ENCODE results near the gene PTK6.
A peak's percentile ranks its signal among the peaks of the same experiment; 100 is the strongest.

The PTK6 gene

DNA sequence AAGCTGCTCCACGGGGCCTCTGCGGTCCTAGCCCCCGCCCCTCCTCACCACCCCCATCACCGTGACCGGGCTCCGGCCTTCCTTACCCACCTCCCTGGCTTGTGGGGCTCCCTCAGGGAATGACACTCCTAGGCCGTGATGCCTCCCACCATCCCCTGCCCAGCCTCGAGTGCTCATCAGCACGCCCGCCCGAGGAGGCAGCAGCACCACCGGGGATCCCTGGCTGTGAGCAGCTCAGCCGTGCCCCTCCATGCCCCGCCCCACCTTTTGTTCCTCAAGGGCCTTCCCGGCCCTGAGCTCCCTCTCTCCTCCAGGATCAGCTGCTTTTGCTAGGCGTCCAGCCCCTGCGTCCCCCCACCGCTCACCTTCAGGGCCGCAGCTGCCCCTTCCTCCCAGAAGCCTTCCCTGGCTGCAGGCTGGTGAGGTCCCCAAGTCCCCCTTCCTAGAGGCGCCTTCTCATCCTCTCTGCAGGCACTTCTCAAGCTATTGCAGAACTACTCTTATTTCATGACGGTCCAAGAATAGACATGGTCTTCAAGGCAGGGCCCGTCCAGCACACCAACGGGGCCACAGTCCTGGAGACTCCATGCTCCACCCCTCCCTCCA, 19.8 kb upstream of the PTK6 start:
- no peak for DNase-seq

DNA sequence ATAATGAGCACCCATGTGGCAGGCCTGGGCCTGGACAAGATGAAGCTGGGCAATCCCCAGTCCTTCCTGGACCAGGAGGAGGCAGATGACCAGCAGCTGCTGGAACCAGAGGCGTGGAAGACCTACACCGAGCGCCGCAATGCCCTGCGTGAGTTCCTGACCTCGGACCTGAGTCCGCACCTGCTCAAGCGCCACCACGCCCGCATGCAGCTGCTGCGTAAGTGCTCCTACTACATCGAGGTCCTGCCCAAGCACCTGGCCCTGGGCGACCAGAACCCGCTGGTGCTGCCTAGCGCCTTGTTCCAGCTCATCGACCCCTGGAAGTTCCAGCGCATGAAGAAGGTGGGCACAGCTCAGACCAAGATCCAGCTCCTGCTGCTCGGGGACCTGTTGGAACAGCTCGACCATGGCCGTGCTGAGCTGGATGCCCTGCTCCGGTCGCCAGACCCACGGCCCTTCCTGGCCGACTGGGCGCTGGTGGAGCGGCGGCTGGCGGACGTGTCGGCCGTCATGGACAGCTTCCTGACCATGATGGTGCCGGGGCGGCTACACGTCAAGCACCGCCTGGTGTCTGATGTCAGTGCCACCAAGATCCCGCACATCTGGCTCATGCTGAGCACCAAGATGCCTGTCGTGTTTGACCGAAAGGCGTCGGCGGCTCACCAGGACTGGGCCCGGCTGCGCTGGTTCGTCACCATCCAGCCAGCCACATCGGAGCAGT, 18.6 kb upstream of the PTK6 start:
- no peak for DNase-seq

DNA sequence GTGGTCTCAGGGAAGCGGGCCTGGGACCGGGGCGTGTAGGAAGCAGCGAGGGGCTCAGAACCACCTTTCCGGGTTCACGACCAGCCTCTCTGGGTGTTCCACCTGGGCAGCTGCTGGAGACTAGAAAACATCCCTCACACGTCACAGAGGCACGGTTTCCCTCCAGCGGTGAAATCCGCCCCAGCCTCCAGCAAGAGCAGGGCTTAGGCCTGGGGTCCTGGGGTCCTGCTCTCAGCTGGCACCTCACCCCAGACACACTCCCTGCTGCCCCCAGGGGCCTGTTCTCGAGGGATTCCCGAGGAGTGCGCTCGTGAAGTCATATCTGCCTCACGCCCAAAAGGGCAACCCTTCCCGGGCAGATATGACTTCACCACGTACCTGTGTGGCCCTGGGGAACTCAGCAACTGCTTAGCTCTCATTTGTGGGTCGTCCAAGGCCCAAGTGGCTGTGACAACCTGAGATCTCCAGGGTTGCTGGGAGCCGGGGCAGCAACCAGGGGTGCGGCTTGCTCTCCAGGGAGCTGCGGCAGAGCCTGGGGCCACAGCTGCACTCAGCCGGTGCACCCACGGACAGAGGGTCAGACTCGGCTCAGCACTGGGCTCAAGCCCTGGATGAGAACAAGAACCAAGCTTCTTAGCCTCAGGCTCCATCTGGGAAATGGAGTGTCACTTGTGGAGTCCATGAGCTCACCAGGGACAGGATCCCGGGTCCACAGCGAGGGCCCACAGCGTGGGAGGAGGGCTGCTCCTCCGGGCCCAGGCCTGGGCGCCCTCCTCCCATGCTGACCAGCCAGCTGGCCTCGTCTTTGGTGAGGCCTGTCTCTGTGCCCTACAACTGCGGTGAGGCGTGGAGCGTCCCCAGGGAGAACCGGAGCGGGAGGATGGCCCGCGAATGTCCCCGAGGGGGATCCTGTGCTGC, 17.4 kb upstream of the PTK6 start:
- no peak for DNase-seq

DNA sequence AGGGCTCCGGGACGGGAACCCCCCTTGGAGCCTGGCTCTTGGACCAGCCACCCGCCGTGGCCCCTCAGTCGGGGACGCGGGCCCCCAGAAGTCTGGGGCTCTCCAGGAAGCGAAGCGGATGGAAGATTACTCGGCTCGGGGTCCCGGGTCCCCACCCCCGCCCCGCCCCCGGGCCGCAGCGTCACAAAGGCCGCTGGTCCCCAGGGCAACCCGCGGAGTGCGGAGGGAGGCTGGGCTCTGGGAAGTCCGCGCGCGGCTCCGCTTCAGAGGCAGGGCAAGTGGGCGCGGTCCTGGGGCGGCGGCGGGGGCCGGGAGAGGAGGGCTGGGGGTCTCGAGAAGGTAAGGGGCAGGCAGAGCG, 16.7 kb upstream of the PTK6 start, which contains the start of gene FNDC11:
Gene FNDC11, plus strand, starts transcription at position 227 of the 358 bp plus-strand sequence. CDS start 1,505 bp downstream, outside the sequence.
- no peak for DNase-seq

DNA sequence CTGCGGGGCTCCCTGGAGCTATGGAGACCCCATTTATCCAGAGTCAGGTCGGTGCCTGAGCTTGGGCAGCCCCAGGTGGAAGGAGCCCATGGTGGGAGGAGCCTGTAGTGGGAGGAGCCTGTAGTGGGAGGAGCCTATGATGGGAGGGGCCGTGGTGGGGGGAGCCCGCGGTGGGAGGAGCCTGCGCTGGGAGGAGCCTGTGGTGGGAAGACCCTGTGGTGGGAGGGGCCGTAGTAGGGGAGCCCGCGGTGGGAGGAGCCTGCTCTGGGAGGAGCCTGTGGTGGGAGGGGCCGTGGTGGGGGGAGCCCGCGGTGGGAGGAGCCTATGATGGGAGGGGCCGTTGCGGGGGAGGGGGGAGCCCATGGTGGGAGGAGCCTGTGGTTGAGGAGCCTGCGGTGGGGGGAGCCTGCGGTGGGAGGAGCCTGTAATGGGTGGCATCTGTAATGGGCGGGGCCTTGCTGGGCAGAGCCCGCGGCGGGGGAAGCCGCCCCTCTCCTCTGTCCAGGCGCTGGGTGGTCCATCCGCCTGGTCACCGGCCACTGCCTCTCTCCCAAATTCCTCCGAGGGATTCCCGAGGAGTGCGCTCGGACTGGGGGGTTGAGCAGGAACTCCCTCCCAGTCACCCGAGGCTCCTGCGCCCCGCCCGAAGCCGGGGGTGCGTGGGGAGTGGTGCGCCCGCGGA, 16.2 kb upstream of the PTK6 start:
- peak; percentile 94 for DNase-seq

DNA sequence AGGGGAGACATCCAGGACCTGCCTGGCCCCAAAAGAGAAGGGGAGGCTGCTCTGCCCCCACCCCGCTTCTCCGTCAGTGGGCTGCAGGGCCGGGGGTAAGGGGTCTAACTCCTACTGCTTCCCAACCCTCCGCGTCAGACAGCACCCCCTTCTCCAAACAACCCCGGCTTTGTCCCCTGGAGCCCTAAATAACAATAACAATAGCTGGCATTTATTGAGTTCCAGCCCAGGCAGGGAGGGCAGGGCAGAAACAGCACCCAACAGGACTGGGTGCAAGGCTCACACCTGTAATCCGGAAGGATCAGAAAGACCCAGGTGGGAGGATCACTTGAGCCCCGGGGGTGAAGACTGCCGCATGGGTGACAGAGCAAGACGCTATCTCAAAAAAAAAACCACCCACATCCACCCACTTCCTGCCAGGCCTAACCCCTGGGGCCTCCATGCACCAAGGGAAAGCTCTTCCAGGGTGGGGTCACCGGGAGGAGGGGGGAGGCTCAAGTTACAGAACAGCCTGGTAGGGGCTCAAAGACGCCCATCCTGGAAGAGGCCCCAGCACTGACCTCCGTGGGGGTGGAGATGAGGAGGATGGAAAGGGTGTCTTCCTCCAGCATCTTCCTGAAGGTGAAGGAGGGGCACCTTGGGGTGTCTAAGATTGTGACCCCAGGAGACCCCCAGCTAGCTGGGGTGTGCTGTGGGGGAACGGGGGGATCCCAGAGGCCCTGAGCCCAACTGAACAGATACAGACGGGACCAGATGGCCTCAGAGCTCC, 15.5 kb upstream of the PTK6 start:
- DNase-seq, result no peak

DNA sequence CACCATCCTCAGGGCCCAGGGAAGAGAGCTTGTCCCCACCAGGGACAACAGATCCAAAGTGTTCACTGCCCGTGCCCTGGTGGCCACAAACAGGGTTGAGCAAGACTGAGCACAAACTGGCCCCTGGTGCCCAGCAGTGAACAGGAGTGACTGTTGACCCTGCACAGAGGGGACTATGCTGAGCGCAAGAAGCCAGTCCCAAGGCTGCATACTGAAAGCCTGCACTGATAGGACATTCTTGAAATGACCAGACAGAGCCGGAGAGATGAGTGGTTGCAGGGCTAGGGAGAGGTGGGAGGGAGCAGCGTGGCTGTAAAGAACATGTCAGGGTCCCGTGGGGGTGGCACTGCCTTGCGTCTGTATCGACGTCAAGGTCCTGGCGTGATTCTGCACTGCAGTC, 13.9 kb upstream of the PTK6 start:
- no peak for DNase-seq

DNA sequence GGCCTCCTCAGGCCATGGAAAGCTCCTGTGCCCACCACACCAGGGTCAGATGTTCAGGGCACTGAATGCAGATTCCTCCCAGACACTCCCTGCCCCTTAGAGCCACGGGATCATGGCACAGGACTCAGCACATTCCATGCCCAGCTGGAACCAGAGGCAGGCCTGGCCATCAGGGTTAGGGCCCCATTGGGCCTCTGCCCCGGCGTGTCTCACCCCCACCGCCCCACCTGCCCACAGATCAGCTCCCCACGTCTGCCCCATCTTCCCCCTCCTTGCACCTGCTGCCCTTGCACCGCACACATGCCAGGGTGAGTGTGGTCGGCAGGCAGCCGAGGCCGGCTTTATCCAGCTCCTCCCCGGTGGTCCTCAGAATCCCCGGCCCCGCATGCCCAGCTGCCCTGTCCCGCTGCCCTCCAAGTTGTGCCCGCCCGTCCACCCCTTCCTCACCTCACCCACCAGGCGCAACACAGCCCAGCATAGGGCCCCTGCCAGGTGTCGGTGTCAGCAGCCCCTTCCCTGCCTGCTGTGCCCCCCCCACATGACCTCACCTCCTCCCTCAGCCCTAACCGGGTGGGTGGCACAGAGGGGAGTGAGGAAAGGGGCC, 12.6 kb upstream of the PTK6 start:
- DNase-seq, result no peak

DNA sequence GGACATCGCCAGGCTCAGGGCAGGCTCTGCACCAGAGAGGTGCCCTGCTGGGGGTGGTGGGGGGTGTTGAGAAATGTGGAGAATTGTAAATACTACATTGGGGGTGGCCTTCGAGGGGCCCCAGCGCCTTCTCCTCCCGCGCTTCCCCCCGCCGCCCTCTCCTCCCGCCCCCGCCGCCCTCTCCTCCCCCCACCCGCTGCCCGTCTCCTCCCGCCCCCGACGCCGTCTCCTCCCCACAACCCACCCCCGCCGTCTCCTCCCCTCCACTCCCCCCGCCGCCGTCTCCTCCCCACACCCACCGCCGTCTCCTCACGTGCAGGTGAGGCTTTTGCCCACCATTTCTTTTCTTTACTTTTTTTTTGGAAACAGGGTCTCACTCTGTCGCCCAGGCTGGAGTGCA, 11.8 kb upstream of the PTK6 start:
- no peak for DNase-seq

DNA sequence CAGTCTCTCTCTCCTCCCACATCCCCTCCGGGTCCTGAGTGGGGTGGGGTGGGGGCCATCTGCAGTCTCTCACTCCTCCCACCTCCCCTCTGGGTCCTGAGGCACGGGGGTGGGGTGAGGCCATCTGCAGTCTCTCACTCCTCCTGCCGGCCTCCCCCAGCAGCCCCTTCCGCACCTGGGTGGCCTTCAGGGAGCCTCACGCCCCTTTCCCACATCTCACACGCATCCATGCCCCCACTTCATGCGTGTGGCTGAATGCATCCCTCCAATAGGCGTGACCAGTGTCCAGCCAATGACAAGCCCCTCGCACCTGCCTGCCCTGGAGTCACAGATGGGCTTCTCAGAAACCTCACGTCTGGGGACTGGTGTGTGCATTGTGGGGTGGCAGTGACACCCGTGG, 11.4 kb upstream of the PTK6 start:
- DNase-seq, result no peak

DNA sequence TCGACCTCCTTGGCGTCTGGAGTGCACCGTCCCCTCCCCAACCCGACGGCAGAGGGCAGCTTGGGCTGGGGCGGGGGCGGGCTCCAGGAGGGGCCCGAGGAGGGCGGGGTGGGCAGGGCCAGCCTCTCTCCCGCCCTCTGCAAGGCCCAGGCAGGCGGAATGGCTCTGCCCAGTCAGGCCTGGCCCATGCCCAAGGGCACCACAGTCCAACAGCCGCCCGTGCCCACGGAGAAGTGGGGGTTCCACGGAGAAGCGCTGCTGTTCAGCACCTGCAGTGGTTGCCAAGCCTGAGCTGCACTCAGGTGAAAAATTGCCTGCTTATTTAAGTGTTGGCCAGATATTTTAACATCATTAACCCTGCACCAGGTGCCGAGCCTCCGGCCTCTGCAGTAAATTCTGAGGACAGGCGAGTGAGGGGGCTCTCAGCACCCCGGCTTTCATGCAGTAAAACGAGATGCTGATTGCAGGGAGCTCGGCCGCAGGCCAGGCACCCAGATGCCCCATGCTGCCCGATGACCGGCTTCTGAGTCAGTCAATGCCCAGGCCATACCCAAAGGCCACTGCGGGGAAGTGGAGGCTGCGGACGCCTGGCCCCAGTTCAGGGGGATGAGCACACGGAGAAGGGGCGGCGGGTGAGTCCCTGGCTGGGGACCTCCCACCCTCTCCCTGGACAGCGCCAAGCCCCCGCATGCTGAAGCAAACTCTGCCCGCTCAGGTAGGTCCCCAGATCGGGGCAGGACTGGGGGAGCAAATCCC, 10.7 kb upstream of the PTK6 start, which contains the start of gene SRMS:
Gene SRMS, minus strand, starts transcription at position 25 of the 756 bp plus-strand sequence. CDS start 286 bp downstream, outside the sequence.
- no peak for DNase-seq

DNA sequence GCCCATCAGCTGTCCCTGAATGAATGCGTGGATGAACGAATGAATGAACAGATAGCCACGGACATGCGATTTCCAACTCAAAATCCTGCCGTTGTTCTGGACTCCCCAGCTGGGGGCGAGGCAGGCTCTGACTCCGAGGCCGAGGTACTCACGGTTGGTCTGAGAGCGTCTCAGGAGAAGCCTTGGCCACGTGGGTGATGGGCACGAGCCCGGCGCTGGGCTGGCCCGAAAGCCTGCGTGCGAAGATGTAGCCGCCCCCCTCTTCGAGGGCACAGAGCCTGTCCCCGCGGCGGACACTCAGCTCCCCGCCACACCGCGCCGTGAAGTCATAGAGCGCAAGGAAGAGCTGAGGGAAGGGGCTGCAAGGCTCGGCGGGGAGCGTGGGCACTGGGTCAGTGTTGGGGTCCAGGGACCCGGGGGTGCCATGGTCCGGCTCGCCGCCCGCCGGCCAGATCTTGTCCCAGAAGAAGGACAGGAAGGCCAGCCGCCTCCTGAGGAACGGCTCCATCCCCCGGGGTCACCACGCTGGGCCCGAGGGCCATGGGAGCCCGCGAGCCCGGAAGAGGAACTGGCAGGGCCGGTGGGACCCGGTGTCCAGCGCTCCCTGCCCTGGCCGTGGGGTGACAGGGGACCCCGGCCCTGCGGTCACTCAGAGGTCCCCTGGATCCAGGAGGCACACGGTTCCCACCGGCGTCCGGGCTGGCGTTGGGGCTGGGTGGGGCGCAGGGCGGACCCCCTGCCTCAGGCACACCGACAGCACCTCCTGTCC, 10.0 kb upstream of the PTK6 start:
- DNase-seq, result no peak

DNA sequence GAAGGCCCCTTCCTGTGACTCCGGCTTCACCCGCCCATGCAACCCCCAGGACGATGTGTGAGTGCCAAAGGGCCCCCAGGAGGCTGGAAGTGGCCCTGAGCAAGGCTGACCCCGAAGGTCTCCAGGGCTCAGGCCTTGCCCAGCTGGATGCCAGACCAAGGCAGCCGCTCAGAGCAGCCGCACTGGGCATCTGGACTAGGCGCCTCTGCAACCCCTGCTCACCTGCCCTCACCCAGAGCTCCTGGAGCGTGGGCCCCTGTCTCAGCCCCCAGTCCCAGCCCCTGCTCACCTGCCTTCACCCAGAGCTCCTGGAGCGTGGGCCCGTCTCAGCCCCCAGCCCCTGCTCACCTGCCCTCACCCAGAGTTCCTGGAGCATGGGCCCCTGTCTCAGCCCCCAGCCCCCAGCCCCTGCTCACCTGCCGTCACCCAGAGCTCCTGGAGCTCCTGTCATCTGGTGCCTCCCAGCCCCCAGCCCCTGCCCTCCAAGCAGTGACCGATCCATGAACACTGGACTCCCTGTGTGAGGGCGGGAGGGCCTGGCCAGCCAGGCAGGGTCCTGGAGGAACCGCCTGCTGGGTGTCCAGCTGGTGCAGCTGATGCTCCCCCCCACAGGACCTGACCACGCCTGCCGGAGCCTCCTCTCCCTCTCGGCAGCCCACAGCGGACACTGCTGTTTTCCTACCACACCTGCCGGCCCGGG, 9.2 kb upstream of the PTK6 start:
- DNase-seq, result no peak

DNA sequence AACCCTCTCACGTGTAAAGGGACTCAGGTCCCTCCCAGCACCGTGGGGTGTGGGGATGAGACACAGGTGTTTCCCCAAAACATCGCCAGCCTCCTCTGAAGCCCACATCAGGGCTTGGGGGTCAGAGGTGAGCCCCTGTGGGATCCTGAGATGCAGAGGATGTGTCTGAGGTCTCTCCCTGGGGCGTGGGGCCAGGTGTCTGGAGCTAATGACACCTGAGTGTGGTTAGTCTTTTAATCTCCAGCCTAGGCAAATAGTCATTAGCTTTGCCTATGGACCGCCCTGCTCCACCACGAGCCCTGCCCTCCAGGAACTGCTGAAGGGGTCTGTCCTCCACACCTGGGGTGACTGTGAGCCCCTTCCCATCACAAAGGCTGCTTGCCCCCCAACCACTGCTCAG, 8.6 kb upstream of the PTK6 start:
- DNase-seq, result no peak

DNA sequence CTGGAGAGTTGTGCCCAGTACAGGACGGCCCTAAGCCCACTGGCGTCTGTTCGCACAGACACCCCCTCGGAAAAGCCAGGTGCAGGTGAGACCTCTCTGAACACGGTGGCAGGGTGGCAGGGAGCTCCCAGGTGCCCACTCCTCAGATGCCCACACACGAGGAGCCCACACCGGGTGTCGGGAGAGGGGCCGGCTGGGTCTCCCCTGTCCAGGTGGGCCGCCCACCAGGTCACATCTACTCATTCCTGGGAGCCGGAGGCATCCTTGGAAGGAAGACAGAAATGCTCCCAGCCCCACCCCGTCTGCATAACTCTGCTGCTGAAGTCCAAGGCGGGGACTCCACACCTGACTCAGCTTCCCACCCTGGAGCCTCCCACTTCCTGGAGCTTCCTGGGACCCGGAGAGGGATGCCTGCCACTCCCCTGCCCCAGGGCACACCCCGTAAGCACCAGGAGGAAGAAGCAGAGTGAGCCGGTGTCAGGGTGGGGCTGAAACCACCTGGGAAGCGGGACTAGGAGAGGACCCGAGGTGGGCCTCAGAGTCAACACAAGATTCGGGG, 7.9 kb upstream of the PTK6 start:
- DNase-seq, result no peak

DNA sequence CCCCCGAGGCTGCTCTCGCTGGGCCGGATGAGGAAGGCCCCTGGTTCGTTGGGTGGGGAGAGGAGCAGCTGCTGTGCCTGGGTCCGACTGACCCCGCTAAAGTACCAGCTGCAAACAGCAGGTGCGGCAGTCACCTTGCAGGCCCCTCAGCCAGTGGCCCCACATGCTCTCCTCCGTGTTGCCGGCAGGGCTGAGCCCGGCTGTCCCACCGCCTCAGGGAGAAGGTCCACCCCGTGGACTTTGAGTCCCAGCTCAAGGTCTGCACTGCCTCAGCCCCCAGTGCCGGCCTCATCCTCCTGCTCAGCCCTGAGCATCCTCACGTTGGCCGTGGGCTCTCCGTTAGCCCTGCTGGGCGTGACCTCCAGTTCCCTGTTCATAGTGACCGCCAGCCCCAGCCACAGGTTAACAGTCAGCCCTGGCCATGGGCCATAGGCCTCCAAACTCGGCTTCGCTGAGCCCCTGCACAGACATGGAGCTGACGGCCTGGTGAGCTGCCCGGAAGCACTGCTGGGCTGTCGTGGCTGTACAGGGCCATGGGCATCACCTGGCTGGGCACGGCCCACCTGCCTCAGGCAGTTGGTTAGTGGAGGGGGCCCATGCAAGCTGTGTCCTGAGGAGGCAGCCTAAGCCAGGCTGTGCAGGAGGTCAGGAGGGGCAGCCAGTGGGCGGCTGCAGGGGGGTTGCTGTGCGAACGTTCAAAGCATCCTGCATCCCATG, 7.2 kb upstream of the PTK6 start:
- DNase-seq, result no peak

DNA sequence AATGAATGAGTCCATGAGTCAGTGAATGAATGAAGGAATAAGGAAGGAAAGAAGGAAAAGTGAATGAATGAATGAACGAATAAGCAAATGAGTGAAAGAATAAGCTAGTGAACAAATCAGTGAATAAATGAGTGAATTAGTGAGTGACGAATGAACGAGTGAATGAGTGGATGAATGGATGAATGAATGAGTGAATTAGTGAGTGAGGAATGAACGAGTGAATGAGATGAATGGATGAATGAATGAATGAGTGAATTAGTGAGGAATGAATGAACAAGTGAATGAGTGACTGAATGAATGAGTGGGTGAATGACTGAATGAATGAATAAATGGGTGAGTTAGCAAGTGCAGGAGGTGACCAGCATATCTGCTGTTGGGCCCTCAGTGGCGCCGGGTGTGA, 6.6 kb upstream of the PTK6 start:
- no peak for DNase-seq

DNA sequence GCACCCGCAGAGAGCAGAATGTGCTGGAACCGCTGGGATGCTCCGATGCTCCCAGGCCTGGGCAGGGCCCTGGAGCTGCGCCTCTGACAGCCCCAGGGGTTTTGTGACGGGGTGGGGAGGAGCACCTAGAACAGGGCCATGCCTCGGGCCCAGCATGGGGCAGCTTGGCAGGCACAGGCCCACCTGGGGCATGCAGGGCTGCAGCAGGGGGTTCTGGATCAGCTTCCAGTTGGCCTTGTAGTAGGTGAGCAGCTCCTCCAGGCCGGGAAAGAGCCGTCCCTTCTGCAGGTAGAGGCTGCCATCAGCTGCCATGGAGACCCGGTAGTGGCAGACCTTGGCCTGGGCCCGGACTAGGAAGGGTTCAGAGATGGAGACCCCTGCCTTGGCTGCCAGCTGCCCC, 6.0 kb upstream of the PTK6 start:
- DNase-seq, result no peak

DNA sequence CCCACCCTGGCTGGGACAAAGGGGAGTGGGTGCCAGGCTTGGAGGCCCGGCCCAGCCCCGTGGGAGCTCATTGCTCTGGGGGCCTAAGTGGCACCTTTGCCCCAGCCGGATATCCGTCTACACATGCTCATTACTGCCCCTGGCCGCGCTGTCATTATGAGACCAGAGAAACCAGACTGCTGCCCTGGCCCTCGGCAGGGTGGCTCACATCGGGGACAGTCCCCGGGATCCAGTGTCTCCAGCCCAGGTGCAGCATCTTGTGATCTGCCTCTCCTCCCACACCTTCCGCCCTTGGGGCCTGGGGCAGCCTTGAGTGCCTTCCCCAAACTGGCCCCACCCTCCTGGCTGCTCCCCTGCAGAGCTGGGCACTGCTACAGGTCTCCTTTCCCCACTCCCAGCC, 5.5 kb upstream of the PTK6 start:
- DNase-seq, result no peak

Data from activated T-cell treated with anti-CD3 and anti-CD28 coated beads, Interleukin-2, amount 50 U/mL, for 1 hour (primary cell).